Type B pancreatic cell (in vitro differentiated cells): ENCODE measurements around the gene DGKZ. TPM values are rescaled to one million over a fixed set of nuclear protein-coding genes. Genes with fewer than 3 reads are reported as not detected.

Source experiments
- DNase-seq: peaks from one replicate; pipeline ENCODE4 v3.0.0; 2021; ENCODE audit warnings: mixed read lengths; ENCODE audit not compliant: unreplicated experiment; ENCODE audit errors: extremely low spot score
- H3K27ac Mint-ChIP-seq: 2 replicates; pipeline ENCODE4 v1.8.0; 2021; ENCODE audit warnings: mild to moderate bottlenecking, mixed read lengths
- H3K27me3 Mint-ChIP-seq: 2 replicates; pipeline ENCODE4 v1.8.0; 2021; ENCODE audit warnings: mixed read lengths
- H3K36me3 Mint-ChIP-seq: 2 replicates; pipeline ENCODE4 v1.8.0; 2021; ENCODE audit warnings: mixed read lengths
- H3K4me1 Mint-ChIP-seq: one replicate; pipeline ENCODE4 v1.8.0; 2021; ENCODE audit warnings: mixed read lengths; ENCODE audit not compliant: unreplicated experiment
- H3K4me3 Mint-ChIP-seq: 2 replicates; pipeline ENCODE4 v1.8.0; 2021; ENCODE audit warnings: mild to moderate bottlenecking, mixed read lengths
- H3K9me3 Mint-ChIP-seq: 2 replicates; pipeline ENCODE4 v1.8.0; 2021; ENCODE audit warnings: mixed read lengths
- CTCF ChIP-seq: fragments of 200-600 bp; sonication (generic); conservative IDR thresholded peaks from 2 replicates; pipeline ENCODE4 v1.5.0; 2021; ENCODE audit warnings: antibody characterized with exemption, mild to moderate bottlenecking
- total RNA-seq: library from RNA; stranded (reverse); gene quantifications from 2 replicates; pipeline ENCODE4 v1.2.1, GENCODE V29; 2021; ENCODE audit warnings: low replicate concordance

The DGKZ gene
- total RNA-seq, 1 donor from 2014 or later, result 50.0 TPM

GRCh38 chr11:46366260-46366659 lies 19.0 kb downstream of the DGKZ start:
- no peaks in the 10 kb centered on the region for H3K9me3 Mint-ChIP-seq
- TF ChIP-seq CTCF, result no peak
- H3K36me3 Mint-ChIP-seq, result no peaks in the 10 kb centered on the region
- H3K27ac Mint-ChIP-seq, result no peak overlapping the region
- DNase-seq, result no peak
- H3K4me1 Mint-ChIP-seq, result peaks cover 32% of the 10 kb centered on the region
- no peaks in the 10 kb centered on the region for H3K27me3 Mint-ChIP-seq
- no peak overlapping the region for H3K4me3 Mint-ChIP-seq

- H3K27me3 Mint-ChIP-seq, result no peaks in the 10 kb centered on the region
- peaks cover 30% of the 10 kb centered on the region for H3K4me1 Mint-ChIP-seq
- no peaks in the 10 kb centered on the region for H3K36me3 Mint-ChIP-seq
- no peak for TF ChIP-seq CTCF
- H3K27ac Mint-ChIP-seq, result no peak overlapping the region
- DNase-seq, result no peak
- H3K4me3 Mint-ChIP-seq, result no peak overlapping the region
- no peaks in the 10 kb centered on the region for H3K9me3 Mint-ChIP-seq
These were observed 19.4 kb downstream of the DGKZ start for GRCh38 chr11:46366661-46367161.

GRCh38 chr11:46367244-46367915 lies 20.1 kb downstream of the DGKZ start:
- Mint-ChIP-seq H3K9me3 (no peaks in the 10 kb centered on the region), H3K4me1 (peaks cover 30% of the 10 kb centered on the region), H3K27ac (no peak overlapping the region), H3K4me3 (no peak overlapping the region), H3K27me3 (no peaks in the 10 kb centered on the region), H3K36me3 (no peaks in the 10 kb centered on the region)
- no peak for DNase-seq
- TF ChIP-seq CTCF, result peak; percentile 92

GRCh38 chr11:46367916-46368267 lies 20.6 kb downstream of the DGKZ start:
- no peak overlapping the region for H3K27ac Mint-ChIP-seq
- DNase-seq, result no peak
- H3K9me3 Mint-ChIP-seq, result no peaks in the 10 kb centered on the region
- H3K4me3 Mint-ChIP-seq, result no peak overlapping the region
- peak; percentile 34 for TF ChIP-seq CTCF
- H3K36me3 Mint-ChIP-seq, result no peaks in the 10 kb centered on the region
- H3K27me3 Mint-ChIP-seq, result no peaks in the 10 kb centered on the region
- H3K4me1 Mint-ChIP-seq, result peaks cover 27% of the 10 kb centered on the region

- DNase-seq, result no peak
- H3K4me1 Mint-ChIP-seq, result peaks cover 20% of the 10 kb centered on the region
- peak overlapping the region; percentile 58 for H3K27ac Mint-ChIP-seq
- H3K27me3 Mint-ChIP-seq, result no peaks in the 10 kb centered on the region
- no peaks in the 10 kb centered on the region for H3K36me3 Mint-ChIP-seq
- peak; percentile 89 for TF ChIP-seq CTCF
- no peak overlapping the region for H3K4me3 Mint-ChIP-seq
- H3K9me3 Mint-ChIP-seq, result no peaks in the 10 kb centered on the region
These were observed 22.3 kb downstream of the DGKZ start for GRCh38 chr11:46369458-46370152.
